ENCODE measurements around the gene CMTM4. TPM values are rescaled to one million over a fixed set of nuclear protein-coding genes. Genes with fewer than 3 reads are reported as not detected.
"Not testable (repeated sequence)": the region's sequence is repeated elsewhere in the genome, so short reads cannot be mapped to it uniquely, and the experiment has no call there.

CMTM4 gene
- polyA plus RNA-seq, 1 experiment = 28.0 TPM

DNA sequence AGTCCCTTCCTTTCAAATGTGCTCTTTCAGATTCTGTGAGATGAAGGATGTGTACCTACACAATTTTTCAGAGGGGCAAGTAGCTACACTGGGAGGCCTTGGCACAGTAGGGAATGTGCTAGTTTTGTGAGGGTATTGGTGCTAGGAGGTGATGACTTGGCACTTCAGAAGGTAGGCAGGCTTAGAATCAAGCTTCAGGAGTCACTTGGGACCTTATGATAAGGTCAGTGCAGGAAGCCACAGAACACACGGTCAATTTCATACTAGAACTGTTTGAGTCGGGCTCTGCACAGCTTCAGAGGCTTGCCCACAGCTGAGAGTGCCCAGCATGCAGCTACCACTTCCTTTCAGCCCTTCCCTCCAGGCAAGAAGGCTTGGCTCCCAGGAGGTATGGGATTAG, 124.2 kb downstream of the CMTM4 start:
- POLR2A ChIA-PET = no interaction called here
- Histone ChIP-seq H3K27me3 (ENCODE audit: control insufficient read depth, insufficient read depth, low read length) (no peaks in the 10 kb centered on the region), H3K4me3 (ENCODE audit: low read depth, low read length) (no peak overlapping the region), H3K36me3 (ENCODE audit: control insufficient read depth, insufficient read depth, low read length) (no peaks in the 10 kb centered on the region; the same call in 1 of the 2 replicates)
- no peak for TF ChIP-seq CTCF (IDR thresholded peaks at IDR 0.05; ENCODE audit: insufficient read depth, low read depth, low read length)
- DNase-seq (ENCODE audit: low read depth) = no peak
- CTCF ChIA-PET = interaction anchor here (1.2 to 1.9 kb wide), 2 partner anchors 22 to 96 kb away, joined by 3 to 4 read pairs; partner anchors contain the start of gene TK2

DNA sequence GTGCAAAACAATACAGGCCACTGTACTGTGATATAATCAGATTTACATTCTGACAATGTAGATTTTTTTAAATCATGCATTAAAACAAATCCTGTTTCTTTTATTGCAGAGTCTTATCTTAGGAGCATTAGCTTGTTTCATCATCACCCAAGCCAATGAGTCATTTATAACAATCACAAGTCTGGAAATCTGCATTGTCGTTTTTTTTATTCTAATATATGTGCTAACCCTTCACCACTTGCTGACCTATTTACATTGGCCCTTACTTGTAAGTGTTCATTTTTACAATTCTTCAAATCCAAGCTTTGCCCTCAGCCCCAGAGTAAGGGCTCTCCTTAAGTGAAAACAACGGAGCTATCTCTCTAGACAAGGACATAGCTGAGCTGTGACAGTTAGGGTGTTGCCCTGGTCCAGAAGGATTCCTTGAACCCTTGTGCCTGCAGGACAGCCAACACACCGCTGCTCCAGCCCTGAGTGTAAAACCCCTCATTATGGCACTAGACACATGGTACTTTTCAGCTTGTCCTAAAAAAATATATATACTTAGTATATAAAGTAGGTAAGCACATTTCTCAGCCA, 126.6 kb downstream of the CMTM4 start:
- no peak overlapping the region for H3K4me3 ChIP-seq (ENCODE audit: low read depth, low read length)
- POLR2A ChIA-PET = no interaction called here
- TF ChIP-seq CTCF (IDR thresholded peaks at IDR 0.05; ENCODE audit: insufficient read depth, low read depth, low read length) = no peak
- CTCF ChIA-PET = interaction anchor here (1.0 to 1.7 kb wide), 5 partner anchors 11 to 170 kb away, joined by 3 to 5 read pairs (median 4); no protein-coding TSS in a partner anchor
- H3K27me3 ChIP-seq (ENCODE audit: control insufficient read depth, insufficient read depth, low read length) = no peaks in the 10 kb centered on the region
- DNase-seq (ENCODE audit: low read depth) = no peak
- H3K36me3 ChIP-seq (ENCODE audit: control insufficient read depth, insufficient read depth, low read length) = peaks cover 2% of the 10 kb centered on the region

DNA sequence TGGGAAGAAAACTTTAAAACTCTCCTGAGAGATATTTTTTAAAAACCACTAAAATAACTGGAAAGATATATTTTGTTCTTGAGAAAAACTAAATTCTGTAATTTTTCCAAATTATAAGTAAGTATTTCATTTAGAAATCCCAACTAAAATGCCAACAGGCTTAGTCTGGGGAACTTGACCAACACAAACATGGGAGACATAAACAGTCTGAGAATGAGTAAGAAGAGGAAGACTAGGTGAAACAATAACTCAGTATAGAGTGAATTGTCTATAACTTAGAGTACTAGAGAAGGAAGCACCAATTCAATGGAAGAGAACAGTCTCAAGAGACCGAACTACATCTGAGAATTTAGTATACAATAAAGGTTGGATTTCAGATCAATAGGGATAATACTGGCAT, 127.4 kb downstream of the CMTM4 start:
- no peak for TF ChIP-seq CTCF (IDR thresholded peaks at IDR 0.05; ENCODE audit: insufficient read depth, low read depth, low read length)
- H3K27me3 ChIP-seq (ENCODE audit: control insufficient read depth, insufficient read depth, low read length) = no peaks in the 10 kb centered on the region
- peaks cover 2% of the 10 kb centered on the region for H3K36me3 ChIP-seq (ENCODE audit: control insufficient read depth, insufficient read depth, low read length)
- ChIA-PET CTCF (interaction anchor here (1.2 to 1.3 kb wide), 2 partner anchors 11 to 12 kb away, joined by 4 to 5 read pairs; no protein-coding TSS in a partner anchor), POLR2A (no interaction called here)
- no peak overlapping the region for H3K4me3 ChIP-seq (ENCODE audit: low read depth, low read length)
- no peak for DNase-seq (ENCODE audit: low read depth)

DNA sequence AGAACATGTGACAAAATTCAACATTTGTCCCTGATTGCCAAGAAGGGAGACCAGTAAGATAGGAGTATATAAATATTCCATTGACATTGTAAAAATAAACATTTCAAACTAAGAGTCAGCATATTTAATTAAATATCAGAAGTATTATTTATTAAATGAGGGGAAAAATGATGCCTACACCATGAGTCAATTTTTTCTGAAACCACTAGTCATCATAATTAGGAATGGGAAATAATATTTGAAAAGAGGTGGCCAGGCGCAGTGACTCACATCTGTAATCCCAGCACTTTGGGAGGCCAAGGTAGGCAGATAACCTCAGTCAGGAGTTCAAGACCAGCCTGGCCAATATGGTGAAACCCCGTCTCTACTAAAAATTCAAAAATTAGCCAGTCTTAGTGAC, 128.2 kb downstream of the CMTM4 start:
- no peak for TF ChIP-seq CTCF (IDR thresholded peaks at IDR 0.05; ENCODE audit: insufficient read depth, low read depth, low read length)
- Histone ChIP-seq H3K4me3 (ENCODE audit: low read depth, low read length) (no peak overlapping the region), H3K27me3 (ENCODE audit: control insufficient read depth, insufficient read depth, low read length) (no peaks in the 10 kb centered on the region), H3K36me3 (ENCODE audit: control insufficient read depth, insufficient read depth, low read length) (peaks cover 2% of the 10 kb centered on the region)
- CTCF ChIA-PET = no interaction called here
- no peak for DNase-seq (ENCODE audit: low read depth)
- POLR2A ChIA-PET = no interaction called here

GRCh38 chr16:66567270-66567669, 129.3 kb downstream of the CMTM4 start:
- H3K4me3 ChIP-seq (ENCODE audit: low read depth, low read length); POLR2A ChIA-PET; H3K27me3 ChIP-seq (ENCODE audit: control insufficient read depth, insufficient read depth, low read length); CTCF ChIA-PET; H3K36me3 ChIP-seq (ENCODE audit: control insufficient read depth, insufficient read depth, low read length); DNase-seq (ENCODE audit: low read depth): not testable (repeated sequence)
